SK-N-MC (cell line): Measurements from ENCODE around the gene EZH2.

Experiments
- EZH2 ChIP-seq: fragments of 200-600 bp; sonication (generic); IDR thresholded peaks from one replicate; pipeline ENCODE4 v1.6.1; 2017; ENCODE audit warnings: antibody characterized with exemption
- POLR2AphosphoS5 ChIP-seq: IDR thresholded peaks from 2 replicates; pipeline ENCODE4 v1.6.1; 2012; ENCODE audit warnings: mild to moderate bottlenecking, low read depth, low read length, borderline replicate concordance

GRCh38 chr7:148893071-148893470 lies 9.0 kb upstream of the EZH2 start:
- TF ChIP-seq POLR2AphosphoS5: no peak
- no peak for TF ChIP-seq EZH2
